Measurements from ENCODE around the gene SEC61G.

The SEC61G gene

DNA sequence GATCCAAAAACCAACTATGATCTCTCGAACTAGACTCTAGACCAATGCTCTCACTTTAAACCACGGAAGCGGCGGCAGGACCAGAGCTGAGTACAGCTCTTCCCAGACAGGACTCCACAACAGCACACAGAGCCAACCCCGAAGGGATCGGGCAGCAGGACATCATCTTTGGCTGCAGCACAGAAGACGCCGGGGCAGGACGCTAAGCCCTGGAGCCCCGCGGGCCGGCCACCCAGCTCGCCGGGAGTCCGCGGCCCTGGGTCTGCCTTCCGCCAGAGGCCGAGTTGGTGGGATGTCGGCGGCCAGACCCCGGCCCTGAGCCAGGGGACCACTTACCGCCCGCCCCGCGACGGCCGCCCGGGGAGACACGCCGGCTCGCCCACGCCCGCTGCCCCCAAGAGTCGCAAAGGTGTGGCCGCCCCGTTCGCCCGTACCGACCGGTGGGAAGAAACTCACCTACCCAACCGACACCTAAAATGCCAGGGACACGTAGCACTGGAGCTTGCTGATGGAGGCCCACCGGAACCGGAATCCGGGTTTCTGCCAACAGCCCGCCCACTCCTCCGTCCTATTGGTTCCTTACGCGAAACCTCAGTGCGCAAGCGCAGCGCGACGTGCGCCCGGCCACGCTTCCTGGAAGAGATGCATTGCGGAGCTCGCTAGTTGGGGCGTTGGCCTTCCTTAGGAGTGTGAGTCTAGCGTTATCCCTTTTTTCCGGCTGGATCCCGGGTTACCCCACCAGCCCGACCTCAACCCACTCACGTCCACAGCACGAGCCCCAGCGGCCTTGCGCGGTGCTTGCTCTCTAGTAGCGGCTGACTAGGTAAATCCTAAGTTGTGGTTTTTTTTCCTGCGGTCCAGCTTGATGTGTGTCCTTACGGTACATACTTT is at the start of gene SEC61G:
Gene SEC61G (minus strand): TSS at position 510 of the 891 bp plus-strand sequence. CDS start 1,623 bp downstream, outside the sequence.
- in situ Hi-C loops (cut with HindIII; ENCODE audit: low sequenced_read_pairs): loop anchor here (5.0 kb wide), 1 partner anchor 503 kb away; no protein-coding TSS in a partner anchor

DNA sequence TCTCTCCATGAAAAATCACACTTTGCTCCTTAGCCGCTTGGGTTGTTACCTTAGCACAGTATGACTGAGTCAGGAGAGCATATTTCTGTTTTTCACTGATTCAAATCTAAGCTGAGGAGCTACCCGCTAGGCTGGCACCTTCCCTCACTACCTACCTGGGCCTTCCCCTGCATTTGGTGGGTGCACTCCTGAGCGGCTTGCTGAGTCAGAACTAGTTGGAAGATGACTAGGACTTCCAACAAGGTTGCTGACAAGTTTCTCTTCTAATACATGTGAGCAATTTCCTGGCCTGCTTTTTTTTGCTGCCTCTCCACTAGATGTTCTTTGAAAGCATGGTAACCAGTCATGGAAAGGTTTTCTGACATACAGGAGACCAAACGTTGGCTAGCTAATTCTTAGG is 43.8 kb upstream of the SEC61G start:
- in situ Hi-C loops (cut with HindIII; ENCODE audit: low sequenced_read_pairs): no loop called here

DNA sequence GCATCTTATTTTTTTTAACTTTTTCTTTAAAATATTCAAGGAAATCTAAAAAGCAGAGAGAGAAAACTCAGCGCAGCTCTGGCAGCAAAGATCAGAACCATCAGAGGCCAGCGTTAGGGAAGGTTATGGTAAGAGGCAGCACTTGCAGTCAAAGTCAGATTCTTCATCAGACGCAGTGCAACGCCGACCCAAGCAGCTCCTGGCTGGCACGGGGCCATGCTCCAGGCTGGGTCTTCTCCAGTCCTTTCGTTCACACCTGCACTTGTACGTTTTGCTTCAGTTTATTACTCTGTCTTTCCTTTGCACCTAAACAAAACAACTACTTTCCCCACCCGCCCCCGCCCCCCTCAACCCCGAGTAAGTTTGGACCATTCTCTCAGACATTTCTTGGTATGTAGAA is 43.1 kb upstream of the SEC61G start:
- in situ Hi-C loops (cut with HindIII; ENCODE audit: low sequenced_read_pairs): no loop called here

DNA sequence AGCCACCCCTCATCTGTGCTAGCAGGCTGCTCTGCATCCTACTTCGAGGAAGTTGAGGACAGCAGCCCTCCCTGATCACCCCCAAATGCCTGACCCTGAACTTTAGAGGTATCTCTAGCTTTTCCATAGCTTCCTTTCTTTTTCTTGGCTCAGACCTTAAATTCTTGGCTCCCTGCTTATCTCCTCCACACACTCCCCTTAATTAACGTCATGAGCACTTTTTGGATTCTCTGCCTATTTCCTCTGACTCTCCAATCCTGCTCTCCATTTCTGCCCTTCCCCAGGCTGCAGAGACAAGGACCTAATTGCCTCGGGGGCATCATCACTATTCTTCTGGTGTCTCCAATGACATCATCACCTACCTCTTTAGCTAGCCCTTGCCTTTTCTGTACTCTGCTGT is 40.8 kb upstream of the SEC61G start:
- in situ Hi-C loops (cut with HindIII; ENCODE audit: low sequenced_read_pairs): no loop called here

DNA sequence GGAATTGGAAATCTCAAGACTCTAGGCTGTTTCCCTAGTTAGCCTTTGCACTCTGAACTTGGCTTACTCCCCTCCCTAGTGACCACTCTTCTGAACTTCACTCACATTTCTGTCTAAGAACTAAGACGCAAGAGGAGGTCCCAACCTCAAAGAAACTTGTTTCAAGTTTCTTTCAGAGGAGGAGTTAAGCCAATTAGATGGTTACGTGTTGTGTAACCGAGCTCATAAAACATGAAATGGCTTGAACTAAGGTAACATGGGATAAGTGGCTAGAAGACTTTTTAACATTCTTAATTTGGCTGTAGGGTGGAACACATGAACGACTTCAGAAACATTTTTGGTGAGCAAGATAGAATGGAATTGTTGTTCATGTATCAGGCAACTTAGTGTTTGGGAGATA is 39.5 kb upstream of the SEC61G start:
- in situ Hi-C loops (cut with HindIII; ENCODE audit: low sequenced_read_pairs): no loop called here

DNA sequence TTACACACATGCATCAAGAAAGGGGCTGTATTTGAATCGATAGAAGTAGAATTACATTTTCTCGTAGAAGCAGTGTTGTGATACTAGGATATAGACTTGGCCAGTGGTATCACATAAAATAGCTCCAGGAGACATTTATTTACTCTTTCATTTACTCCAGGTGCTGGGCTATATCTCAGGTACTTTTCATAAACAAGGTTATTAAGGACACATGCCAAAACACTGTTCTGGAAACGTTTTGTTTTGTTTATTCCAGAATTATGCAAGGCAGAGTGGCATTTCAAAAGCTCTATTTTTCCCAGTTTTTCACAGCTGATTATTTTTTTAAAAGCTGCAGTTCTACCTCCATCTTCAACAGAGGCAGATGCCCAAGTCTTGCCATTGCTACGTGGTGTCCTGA is 37.8 kb upstream of the SEC61G start:
- in situ Hi-C loops (cut with HindIII; ENCODE audit: low sequenced_read_pairs): no loop called here

DNA sequence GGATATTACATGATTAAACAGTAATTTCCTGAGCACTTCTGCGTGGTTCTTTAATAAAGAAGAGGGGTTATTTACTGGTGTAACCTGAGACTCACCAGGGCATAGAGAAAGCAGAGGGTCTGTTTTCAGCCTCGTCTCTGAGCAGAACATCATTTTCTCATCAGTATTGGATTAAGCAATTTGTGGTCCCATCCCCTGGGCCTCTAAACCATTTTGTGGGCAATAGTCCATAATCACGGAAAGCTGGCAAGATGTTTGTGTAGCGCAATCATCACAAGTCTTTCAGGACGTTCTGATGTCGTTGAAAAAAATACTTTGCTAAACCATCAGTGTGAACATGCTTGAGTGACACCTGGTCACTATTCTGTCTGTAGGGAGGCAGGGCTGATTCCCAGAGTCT is 37.1 kb upstream of the SEC61G start:
- in situ Hi-C loops (cut with HindIII; ENCODE audit: low sequenced_read_pairs): no loop called here

DNA sequence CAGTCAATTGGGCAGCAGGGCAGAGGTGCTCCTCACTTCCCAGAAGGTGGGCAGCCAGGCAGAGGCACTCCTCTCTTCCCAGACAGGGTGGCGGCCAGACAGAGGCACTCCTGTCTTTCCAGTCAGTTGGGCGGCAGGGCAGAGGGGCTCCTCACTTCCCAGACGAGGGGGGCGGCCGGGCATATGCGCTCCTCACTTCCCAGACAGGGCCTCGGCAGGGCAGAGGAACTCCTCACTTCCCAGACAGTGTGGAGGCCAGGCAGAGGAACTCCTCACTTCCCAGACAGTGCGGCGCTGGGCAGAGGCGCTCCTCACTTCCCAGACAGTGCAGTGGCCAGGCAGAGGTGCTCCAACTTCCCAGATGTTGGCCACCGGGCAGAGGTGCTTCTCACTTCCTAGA is 33.4 kb upstream of the SEC61G start:
- in situ Hi-C loops (cut with HindIII; ENCODE audit: low sequenced_read_pairs): no loop called here

DNA sequence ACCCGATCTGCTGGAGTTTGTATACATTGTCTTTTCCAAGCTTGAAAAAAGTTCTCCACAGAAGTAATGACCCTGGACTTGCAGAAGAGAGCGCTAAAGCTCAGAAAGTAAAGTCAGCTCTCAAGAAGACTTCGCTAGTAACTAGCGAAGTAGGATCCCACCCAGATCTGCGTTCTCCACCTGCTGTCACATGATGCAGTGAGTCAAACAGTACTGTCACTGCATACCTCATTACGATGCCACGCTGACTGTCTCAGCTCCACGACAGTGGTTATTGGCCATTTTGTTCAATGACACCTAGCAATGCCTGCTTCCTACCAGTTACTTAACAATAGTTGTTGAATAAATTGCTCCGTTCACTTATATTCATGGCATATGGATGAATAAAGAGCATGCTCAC is 29.7 kb upstream of the SEC61G start:
- in situ Hi-C loops (cut with HindIII; ENCODE audit: low sequenced_read_pairs): loop anchor here (5.0 kb wide), 1 partner anchor 39 kb away; no protein-coding TSS in a partner anchor

DNA sequence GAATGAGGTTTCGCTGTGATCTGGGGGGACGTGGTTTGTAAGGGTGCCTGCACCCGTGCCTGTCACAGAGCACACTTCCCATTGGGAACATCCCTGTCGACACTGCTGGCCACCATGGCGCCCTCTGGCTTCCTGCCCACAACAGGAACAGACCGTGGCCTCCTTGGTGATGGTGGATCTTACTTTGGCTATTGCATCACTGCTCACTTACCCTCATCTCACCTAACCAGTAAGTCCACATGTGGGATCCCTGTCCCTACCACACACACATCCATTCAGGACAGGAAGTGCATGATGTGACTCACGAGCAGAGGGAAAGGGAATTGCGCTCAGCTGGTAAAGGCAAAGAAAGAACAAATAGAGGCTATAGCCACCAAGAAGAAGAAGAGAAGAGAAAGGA is 26.2 kb upstream of the SEC61G start:
- in situ Hi-C loops (cut with HindIII; ENCODE audit: low sequenced_read_pairs): loop anchor here (5.0 kb wide), 1 partner anchor 42 kb away; no protein-coding TSS in a partner anchor

DNA sequence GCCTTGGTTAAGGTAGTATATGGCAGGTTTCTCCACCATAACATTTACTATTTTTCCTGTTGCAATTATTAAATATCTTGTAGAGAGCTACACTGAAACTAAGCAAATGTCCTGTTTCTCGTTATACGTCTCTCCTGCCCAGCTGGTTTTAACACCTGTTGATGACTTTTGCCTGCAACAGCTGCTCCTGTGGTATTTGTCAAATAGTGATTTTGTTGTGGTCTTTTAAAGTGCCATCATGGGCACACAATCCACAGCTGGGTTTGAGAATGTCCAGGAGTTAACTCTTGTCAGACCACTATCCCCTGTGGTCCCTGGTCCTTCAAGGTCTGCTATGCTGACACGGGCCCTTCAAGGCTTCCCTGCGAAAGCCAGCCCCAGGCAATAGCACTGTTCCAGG is 24.9 kb upstream of the SEC61G start:
- in situ Hi-C loops (cut with HindIII; ENCODE audit: low sequenced_read_pairs): no loop called here

DNA sequence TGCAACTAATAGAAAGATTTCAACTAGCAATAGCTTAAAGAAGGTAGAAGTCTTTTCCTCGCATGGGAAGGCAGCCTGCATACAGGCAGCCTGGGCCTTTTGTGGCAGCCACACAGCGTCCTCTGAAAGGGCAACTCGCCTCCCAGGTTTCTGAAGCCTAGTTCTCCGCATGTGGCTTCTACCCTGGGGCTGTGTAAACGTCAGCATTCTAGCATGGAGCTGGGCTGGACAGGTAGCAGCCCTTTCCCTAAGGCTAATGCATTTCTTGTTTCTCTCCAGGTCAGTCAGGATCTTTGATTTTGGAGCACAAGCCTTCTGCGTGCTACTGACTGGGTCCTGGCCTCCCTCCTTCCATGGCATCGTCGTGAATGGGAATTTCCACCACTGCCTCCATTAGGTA is 23.8 kb upstream of the SEC61G start:
- in situ Hi-C loops (cut with HindIII; ENCODE audit: low sequenced_read_pairs): no loop called here

DNA sequence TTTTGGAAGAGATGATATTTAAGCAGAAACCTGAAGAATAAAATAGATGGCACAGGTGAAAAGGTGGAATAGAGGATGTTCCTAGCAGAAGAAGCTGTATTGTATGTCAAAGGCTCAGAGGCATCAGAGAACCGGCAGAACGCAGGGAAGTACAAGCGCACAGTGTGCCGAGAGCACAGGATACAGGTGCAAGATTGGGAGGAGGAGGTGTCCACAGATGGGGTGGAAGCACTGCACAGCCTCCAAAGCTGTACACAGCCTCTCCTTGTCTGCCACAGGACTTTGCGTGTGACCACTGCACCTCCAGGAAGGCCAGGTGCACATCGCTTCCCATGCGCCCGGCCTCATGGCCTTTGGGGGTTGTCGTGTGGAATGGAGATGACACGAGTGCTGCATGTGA is 23.3 kb upstream of the SEC61G start:
- in situ Hi-C loops (cut with HindIII; ENCODE audit: low sequenced_read_pairs): no loop called here

DNA sequence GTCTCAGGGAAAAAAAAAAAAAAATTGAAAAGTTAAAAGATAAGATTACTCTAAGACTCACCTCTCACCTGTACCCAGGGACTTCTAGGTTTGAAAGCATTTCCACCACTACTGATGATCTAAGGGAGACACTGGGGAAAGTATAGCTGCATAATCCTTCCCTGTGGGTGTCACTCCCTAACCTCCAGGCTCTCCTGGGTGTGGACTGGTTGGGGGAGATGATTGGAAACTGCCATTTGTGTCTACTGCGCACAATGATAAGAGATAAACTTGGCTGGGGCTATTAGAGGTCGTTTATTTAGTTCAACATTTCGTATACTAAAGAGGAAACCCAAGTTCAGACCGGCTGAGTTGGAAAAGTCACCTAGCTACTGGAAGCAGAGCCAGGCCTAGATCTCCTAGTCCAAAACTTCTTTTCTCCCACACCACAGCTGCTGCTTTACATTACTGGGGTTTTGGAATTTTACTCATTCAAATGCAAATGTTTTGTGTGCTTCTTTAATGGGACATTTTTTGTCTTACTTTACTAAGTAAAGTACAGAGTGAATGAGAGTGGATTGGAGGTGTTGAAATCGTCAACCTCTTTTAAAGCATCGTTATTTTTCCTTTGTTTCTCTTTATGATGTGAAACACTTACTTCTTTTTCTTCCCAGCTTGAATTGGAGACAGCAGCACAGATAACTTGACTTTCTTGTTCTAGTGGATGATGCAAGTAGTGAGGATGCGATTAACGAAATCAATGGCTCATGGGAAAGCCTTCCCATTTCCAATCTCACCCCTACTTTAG is 22.3 kb upstream of the SEC61G start:
- in situ Hi-C loops (cut with HindIII; ENCODE audit: low sequenced_read_pairs): no loop called here

DNA sequence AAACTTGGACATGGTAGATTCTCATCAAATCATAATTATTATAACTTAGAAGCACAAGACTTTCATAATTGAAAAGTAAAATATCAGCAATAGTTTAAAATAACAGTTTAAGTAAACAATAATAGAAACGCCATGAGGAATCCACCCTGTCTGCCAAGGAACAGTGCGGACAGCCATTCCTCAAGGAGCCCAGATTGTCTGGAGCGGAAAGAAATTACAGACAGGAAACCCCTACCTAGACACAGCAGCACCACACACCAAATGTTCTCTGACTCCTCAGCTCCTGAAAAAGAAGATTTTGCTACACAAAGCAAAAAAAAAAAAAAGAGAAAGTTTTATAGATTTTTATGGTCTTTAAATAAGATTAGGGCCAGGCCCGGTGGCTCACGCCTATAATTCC is 21.5 kb upstream of the SEC61G start:
- in situ Hi-C loops (cut with HindIII; ENCODE audit: low sequenced_read_pairs): no loop called here

DNA sequence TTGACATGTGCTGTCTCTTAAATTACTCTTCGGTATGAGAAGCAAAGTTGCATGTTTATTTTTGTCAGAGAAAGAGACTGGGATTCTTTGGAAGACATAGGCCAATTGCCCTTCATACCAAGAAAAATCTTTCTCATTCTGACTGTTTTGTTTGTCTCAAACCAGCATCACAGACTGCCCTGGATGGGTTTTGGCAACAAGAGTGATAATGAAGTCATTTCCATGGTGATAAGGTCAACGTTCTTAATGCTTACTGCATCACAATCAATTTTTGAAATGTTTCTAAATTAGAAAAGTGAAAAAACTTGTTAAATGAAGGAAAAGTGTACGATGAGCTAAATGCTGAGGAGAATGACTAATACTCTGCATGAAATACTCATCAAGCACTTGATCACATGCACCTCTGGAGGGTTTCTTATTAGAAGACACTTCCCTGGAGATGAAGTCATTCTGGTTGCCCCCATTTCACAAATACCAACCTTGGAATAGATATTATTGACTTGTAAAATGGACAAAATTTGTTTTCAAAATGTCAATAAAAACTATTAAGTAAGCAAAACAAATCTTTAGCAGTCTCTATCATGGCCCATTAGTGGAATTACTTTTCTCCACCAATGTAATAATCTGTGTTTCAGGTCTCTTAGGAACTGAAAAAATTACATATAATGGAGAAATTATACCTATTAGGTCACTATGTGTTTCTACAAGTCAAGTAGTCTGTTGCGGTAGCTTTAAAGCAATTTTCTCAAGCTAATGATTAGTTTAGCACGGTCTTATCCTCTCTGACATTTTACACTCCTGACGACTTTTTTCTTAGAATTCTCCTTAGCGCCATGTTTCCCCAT is 19.9 kb upstream of the SEC61G start:
- in situ Hi-C loops (cut with HindIII; ENCODE audit: low sequenced_read_pairs): loop anchor here (5.0 kb wide), 2 partner anchors 368 to 493 kb away; no protein-coding TSS in a partner anchor

DNA sequence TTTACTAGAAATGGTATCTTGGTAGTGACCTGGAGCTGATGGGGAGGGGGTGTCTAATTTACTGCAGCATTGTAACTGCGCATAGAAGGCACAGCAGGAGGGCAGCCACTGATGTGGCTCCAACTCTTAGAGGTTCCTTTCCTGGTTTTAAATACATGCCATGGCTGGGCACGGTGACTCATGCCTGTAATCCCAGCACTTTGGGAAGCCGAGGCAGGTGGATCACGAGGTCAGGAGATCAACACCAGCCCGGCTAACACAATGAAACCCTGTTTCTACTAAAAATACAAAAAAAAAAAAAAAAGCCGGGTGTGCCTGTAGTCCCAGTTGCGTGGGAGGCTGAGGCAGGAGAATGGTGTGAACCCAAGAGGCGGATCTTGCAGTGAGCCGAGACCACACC is 19.2 kb upstream of the SEC61G start:
- in situ Hi-C loops (cut with HindIII; ENCODE audit: low sequenced_read_pairs): loop anchor here (5.0 kb wide), 2 partner anchors 369 to 494 kb away; no protein-coding TSS in a partner anchor

DNA sequence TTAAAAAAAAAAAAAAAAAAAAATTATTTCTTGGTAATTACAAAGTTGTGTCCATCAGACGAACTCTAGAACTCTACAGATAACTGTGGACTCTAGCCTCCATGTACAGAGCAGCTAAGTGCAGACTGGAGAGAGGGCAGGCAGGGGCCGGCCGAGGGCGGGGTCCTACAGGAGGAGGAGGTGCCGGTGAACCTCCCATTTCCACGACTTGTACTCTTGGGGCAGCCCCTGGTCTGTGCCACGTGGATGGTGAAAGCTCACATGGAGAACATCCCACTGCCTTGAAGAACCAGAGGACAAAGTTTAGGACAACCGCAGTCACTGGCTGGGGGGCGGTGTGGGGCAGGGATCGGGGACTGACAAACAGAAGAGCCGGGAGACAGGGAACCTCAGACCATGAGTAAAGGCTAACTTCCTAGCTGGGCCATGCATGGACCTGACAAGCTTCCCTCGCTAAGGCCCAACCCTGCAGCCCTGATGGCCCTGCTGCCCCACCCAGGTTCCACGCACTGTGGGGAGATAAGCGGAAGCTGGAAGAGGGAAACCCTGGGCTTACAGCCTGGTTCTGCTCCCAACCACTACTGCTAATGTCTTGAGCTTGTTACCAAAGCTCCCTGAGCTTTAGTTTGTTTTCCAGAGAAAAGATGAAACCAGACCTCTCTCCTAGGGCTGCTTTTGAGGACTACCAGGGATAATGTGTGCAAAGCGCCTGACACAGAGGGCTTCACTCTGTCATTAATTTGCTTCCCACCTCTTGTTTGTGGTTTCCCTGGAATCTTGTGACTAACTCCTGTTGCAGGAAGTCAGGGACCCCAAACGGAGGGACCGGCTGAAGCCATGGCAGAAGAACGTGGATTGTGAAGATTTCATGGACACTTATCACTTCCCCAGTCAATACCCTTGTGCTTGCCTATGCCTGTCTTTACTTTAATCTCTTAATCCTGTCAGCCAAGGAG is 16.1 kb upstream of the SEC61G start:
- in situ Hi-C loops (cut with HindIII; ENCODE audit: low sequenced_read_pairs): loop anchor here (5.0 kb wide), 2 partner anchors 372 to 497 kb away; no protein-coding TSS in a partner anchor
